ENCODE results near the gene AKIRIN2.

Gene AKIRIN2

DNA sequence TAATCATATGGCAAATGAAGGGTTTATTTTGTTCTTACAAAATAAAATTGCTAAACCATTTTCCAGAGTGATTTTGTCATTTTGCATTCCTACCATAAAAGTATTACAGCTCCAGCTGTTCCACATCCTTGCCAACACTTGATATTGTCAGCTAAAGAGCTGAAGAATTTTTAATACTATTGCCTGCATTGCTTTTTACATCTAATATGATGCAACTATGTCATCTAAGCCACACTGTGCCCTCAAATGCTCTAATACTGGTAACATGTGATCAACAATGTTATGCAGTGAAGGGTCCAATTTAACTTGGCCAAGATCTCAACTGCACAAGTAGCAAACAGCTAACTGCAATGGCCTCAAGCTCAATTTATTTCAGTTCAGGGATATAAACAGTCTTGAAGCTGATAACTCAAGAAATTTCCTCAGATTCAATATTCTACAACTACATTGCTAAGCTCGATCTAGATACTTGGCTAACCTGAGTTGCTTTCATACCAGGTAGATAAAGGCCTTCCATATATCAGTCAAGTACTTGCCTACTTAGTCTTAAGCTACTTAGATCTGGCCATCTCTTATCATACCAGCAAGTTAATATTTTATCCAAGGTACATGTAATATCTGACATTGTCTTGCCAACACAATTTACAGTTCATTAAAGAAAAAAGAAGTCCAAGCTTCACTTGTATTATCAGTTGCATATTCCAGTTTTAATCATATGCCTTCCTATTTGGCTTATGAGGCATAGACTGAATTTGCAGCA, 17.0 kb downstream of the AKIRIN2 start:
- DNase-seq: no peak

DNA sequence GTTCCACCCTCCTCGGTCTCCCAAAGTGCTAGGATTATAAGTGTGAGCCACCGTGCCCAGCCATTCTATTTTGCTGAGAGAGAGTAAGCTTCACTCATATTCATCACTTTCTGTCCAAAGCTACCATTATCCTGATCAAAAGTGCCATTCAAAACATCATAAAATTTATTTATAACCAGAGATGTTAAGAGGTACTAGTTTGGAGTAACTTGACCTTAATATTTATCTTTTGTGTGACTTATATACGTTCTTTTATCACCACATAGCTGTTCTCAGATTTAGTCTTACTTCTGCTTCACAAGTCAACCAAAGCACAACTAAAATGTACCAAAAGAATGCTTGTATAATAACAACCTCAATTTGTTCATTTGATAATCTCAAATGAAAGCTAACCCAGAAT, 18.1 kb downstream of the AKIRIN2 start:
- DNase-seq: no peak

- no peak for DNase-seq
Observed at GRCh38 chr6:87682310-87682709, 19.7 kb downstream of the AKIRIN2 start.

DNA sequence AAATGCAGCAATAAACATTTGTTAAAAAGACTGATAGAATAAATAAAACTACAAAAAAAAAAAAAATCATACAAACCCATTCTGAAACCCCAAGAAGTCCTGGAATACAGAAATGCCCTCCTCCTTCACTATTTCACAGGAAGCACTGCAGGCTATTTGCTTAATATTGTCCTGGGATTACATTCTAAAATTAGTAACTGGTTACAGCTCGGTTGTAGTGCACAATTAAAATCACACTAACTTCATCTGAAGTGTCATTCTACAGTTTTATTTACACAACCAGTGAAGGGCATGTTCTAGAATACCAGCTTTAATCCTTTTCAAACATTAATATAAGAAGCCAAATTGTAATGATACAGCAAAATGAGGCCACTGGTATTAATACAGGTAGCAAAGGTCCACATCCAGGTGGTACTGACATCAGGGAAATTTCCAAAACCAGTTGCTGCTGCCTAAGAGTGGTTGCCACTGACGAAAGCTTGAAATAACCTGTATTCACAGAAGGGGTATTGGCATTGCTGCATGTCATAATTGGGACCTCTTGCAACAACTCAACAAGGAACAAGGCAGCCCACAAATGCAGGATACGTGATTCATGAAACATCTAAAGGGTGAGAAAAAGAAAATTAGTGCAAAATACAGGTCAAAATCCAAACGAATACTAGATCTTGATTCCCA, 26.9 kb downstream of the AKIRIN2 start:
- no peak for DNase-seq

- no peak for DNase-seq
Observed at GRCh38 chr6:87674290-87674689, 27.7 kb downstream of the AKIRIN2 start.

DNA sequence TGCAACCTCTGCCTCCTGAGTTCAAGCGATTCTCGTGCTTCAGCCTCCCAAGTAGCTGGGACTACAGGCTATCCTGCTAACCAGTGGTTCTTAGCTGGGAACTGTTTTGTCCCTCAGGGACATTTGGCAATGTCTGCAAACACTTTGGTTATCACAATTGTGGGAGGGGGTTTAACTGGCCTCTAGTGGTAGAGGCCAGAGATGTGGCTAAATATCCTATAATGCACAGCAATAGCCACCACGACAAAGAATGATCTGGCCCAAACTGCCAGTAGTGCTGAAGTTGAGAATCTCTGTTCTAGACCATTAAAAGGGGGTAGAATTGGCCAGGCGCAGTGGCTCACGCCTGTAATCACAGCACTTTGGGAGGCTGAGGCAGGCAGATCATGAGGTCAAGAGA, 28.8 kb downstream of the AKIRIN2 start:
- DNase-seq: no peak

DNA sequence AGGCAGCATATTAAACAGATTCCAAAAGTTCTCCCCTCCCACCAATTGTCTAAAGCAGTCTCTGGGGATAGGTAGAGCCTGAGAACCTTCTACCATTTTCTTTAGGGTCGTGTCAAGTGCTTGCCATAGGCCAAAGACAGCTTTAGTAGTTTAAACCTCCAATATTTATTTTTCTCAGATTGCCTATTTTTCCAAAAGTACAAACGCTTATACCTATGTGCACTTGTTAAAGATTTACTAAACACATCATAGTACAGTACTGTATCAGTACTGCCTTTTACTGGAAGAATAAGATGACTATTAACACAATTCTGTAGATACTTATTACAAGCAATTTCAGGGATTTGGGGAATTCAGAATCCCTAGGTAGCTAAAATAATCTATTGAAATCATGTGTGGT, 29.4 kb downstream of the AKIRIN2 start:
- DNase-seq: no peak

GRCh38 chr6:87671555-87672029, 30.4 kb downstream of the AKIRIN2 start:
- no peak for DNase-seq

- no peak for DNase-seq
Observed at GRCh38 chr6:87670707-87671106, 31.3 kb downstream of the AKIRIN2 start.

DNA sequence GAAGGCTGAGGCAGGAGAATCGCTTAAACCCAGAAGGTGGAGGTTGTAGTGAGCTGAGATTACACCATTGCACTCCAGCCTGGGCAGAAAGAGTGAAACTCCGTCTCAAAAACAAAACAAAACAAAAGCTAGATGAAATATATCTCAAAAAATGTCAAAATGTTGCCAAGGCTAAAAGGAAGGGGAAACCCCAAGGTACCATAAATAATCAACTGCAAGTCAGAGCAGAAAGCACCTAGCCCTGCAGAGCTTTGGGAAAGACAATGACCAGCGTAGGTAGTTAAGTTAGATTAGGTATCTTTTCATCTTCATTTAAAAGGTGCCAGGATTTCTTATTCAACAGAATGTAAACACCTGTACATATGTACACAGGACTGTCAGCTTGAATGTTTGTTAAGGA, 33.0 kb downstream of the AKIRIN2 start:
- no peak for DNase-seq

DNA sequence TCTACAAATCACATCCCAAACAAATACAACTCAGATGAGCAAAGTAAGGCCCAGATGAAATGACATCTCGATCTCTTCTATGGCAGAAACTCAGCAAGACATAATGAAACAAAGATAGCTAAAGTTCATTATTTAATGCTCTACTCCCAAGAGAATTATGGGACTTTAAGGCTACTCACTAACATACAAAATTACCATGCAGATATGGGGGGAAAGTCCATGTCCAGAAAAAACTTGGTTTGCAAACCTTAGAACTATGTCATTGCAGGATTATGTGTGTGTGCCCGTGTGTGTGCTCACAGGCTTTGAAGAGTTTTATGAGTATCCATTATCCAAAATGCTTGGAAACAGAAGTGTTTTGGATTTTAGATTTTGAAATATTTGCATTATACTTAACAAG, 34.0 kb downstream of the AKIRIN2 start:
- no peak for DNase-seq

DNA sequence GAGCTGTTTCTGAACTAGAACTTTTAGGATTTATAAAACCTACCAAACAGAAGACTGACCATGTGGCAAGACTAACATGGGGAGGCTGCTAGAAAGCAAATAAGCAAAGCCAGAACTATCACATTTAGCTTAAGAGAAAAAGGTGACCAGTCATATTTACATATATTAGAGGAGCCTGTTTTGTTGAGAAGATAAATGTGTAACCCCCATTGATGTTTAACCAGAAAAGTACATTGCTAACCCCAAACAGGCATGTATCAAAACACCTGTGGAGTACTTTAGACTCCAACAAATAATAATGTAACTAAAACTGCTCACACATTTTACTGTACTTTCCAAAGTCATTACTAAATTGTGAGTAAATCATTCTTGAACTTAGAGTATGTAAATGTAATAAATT, 35.0 kb downstream of the AKIRIN2 start:
- no peak for DNase-seq

GRCh38 chr6:87664921-87665485, 37.0 kb downstream of the AKIRIN2 start:
- DNase-seq: no peak

GRCh38 chr6:87663434-87663833, 38.6 kb downstream of the AKIRIN2 start:
- DNase-seq: no peak

GRCh38 chr6:87661503-87661902, 40.5 kb downstream of the AKIRIN2 start:
- DNase-seq: no peak

GRCh38 chr6:87661016-87661415, 41.0 kb downstream of the AKIRIN2 start:
- DNase-seq: no peak

DNA sequence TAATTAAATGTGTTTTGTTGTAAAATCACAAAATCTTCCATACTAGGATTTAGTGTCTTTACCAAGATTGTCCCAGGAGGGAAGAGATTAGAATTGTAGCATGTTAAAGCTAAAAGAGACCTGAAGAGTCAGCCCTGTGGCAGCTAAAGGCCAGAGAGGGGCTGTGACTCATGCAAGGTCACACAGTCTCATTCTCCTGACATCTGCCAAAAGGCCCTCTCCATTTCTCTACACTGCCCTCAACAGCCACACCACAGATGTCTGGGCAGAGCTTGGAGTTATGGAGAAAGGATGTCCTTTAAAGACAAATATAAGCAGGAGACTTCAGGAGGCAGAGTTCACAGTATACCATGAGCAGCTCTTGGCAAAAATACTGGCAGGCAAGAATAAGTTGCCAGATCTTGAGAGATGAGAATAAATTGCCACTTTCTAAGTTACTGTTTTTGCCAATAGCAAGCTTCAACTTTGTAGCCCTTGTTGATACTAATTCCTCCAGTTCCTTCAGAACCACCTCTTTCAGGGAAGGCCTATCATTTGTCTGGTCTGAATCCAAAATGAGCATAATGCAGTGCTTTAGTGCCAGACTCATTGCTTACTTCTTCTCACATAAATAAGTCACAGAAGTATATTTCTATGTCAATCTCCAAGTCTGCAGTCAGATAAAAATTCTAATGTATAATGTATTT, 41.7 kb downstream of the AKIRIN2 start:
- DNase-seq: no peak

DNA sequence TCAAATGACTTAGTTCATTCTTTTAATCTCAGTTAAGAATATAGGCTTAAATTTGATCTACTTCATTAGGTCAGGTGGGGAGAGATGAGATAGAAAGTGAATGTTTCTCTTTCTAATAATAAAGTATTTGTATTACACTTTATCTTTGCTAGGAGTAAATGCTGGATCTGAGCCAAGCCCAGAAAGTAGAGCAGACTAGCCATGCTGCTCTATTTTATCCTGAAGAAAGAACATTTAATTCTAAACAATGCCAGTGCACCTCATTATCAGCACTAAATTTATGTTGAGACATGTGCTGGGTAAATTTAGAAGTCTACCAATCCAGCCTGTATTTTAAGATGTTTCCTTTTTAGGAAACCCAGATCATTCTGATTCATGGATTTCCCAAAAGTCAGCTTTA, 43.5 kb downstream of the AKIRIN2 start:
- no peak for DNase-seq

- DNase-seq: no peak
Observed at GRCh38 chr6:87656857-87657256, 45.2 kb downstream of the AKIRIN2 start.

- no peak for DNase-seq
Observed at GRCh38 chr6:87655824-87656223, 46.2 kb downstream of the AKIRIN2 start.

DNA sequence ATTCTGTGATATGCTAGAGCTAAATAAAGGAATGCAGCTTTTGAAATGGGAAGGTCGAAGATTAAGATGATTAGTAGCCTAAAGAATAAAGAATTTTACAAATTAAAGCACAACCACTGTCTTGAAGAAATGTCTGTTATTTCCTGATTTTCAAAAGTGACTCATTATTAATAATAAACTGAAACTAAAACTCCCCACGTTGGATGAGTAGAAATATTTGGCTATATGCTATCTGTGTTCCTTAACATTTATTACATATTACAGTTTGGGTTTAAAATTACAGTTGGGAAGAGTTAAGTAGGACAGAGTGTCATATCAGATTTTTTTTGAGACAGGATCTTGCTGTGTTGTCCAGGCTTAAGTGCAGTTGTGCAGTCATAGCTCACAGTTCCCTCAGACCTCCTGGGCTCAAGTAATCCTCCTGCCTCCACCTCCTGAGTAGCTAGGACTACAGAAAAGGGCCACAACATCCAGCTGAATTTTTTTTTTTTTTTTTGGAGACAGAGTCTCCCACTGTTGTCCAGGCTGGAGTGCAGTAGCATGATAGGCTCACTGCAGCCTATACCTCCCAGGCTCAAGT, 47.1 kb downstream of the AKIRIN2 start:
- DNase-seq: no peak

GRCh38 chr6:87654122-87654521, 47.9 kb downstream of the AKIRIN2 start:
- no peak for DNase-seq
